ENCODE results near the gene CKS1B.

GRCh38 chr1:154941333-154942013 is 33.0 kb upstream of the CKS1B start:
- TF ChIP-seq MAFK (IDR thresholded peaks at IDR 0.05; ENCODE audit: partially characterized antibody), result no peak
- no peak for TF ChIP-seq SREBF2 (IDR thresholded peaks at IDR 0.05)
- no peak for TF ChIP-seq HOXB5 (CRISPR knock-in tag; IDR thresholded peaks at IDR 0.05)
- TF ChIP-seq CTCF (IDR thresholded peaks at IDR 0.05), result no peak
- no peak for TF ChIP-seq RAD21 (conservative IDR thresholded peaks at IDR 0.05 in 1 of 2, IDR thresholded peaks at IDR 0.05 in 1 of 2)
- no peak for TF ChIP-seq POLR2A (IDR thresholded peaks at IDR 0.05; ENCODE audit: low read length)
- no peak for TF ChIP-seq CBX8 (IDR thresholded peaks at IDR 0.05)
- TF ChIP-seq ELK1 (IDR thresholded peaks at IDR 0.05; ENCODE audit: low read depth, low read length), result no peak
